GM10847 (cell line): Measurements from ENCODE around the gene OR10R2.

Experiments
- POLR2A ChIP-seq: IDR thresholded peaks from 2 replicates; pipeline ENCODE4 v1.6.1; 2011; ENCODE audit not compliant: insufficient read length; ENCODE audit errors: extremely low read depth

OR10R2 gene, protein sequence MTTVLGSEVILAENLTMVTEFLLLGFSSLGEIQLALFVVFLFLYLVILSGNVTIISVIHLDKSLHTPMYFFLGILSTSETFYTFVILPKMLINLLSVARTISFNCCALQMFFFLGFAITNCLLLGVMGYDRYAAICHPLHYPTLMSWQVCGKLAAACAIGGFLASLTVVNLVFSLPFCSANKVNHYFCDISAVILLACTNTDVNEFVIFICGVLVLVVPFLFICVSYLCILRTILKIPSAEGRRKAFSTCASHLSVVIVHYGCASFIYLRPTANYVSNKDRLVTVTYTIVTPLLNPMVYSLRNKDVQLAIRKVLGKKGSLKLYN

DNA sequence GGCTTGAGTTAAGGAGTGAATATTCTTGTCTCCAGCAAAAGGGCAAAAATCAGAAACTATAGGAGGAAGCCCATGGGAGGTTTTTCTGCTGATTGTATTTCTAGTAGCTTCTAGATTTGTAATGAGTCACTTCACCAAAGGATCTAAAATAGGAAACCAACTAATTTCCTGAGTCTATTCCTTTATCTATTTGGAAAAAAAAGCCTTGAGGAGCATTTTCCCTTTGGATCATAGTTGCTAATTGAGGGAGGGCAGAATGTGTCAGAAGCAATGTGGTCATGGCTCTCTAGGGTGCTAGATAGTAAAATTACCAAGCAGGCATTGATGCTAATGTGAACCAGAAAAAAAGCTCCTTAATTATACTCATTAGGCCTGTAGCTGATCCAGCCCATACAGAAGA is at the start of gene OR10R2:
Gene OR10R2, plus strand, starts transcription at position 301 of the 400 bp plus-strand sequence. CDS start 106 bp downstream, outside the sequence.
- TF ChIP-seq POLR2A = no peak

DNA sequence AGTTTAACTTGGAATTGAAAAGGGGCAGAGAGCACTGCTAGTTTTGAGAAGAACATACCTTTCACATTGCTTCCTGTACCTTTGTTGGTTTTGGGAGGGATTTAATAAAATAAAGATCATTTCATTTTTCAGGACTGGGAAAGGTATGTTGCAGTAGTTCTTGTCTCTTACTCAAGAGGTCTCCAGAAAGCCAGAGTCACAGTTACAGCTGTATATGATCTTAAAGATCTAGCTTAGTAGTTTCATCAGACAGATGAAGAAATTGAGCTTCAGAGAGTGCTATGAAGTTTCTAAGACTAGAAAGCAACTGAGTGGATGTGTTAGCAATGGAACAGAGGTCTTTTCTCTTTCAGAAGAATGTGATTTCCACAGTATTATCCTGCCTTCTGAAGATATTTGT is 47.0 kb upstream of the OR10R2 start:
- no peak for TF ChIP-seq POLR2A

DNA sequence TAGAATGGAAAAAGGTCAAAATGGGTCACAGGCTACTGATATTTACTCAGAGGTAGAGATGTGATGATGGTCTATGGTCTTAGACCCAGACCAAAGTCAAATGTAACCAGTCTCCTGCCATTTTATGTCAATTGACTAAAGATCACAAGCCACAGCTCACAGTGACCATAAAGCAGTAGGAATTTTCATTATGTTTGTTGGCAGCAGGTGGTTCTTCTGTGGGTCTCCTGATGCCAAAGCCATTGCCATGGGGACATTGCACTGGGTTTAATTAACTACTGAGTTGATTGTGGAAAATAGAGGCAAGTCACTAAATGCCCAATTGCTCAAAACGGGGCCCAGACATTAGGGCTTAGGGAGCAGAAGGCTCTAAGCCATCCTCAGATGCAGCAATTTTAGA is 45.9 kb upstream of the OR10R2 start, which contains the start of gene OR10K2:
Gene OR10K2, minus strand, starts transcription at position 101 of the 400 bp plus-strand sequence. CDS start 5,371 bp downstream, outside the sequence.
- no peak for TF ChIP-seq POLR2A

DNA sequence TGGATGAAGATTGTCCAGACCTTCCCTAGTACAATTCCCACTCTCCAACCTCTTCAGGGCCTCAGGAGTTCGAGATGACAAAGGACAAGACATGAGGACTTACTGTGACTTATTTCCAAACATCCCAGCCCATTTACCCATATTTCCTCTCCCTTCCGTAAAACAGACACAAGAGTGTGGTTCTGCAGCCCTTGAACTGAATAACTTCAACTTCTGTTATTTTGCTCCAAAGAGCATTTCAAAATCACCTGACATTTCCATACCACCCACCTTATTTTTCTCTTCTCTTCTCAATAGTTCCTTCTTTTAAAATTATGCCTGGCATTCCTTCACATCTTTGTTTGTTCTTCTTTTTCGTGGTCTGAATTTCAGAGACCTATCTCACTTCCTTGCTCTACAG is 37.3 kb upstream of the OR10R2 start:
- no peak for TF ChIP-seq POLR2A

- no peak for TF ChIP-seq POLR2A
Observed at GRCh38 chr1:158445376-158445775, 26.6 kb upstream of the OR10R2 start.

- no peak for TF ChIP-seq POLR2A
Observed at GRCh38 chr1:158454537-158454936, 17.5 kb upstream of the OR10R2 start.

- TF ChIP-seq POLR2A = no peak
Observed at GRCh38 chr1:158457246-158457645, 14.8 kb upstream of the OR10R2 start.

- no peak for TF ChIP-seq POLR2A
Observed at GRCh38 chr1:158458263-158458662, 13.8 kb upstream of the OR10R2 start.

GRCh38 chr1:158461534-158461933 is 10.5 kb upstream of the OR10R2 start, which contains the start of gene OR10K1:
TSS of gene OR10K1 (plus strand) at chr1:158461834. CDS start at chr1:158465562, 3,728 bp downstream.
- no peak for TF ChIP-seq POLR2A

DNA sequence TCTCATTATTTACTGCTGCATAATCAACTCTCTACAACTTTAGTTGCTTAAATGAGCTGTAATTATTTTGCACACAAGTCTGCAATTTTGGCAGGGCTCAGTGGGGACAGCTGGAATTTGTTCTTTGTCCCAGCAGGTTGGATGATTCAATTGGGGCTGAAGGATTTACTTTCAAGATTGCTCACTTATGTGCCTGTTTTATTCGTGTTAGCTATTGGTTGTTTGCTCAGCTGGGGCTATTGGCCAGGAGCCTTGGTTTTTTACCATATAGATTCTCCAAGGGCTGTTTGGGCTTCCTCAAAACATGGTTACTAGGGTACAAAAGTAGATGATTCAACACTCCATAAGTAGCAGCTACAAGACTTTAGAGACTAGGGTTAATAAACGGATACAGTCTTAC is 13.4 kb downstream of the OR10R2 start:
- no peak for TF ChIP-seq POLR2A

DNA sequence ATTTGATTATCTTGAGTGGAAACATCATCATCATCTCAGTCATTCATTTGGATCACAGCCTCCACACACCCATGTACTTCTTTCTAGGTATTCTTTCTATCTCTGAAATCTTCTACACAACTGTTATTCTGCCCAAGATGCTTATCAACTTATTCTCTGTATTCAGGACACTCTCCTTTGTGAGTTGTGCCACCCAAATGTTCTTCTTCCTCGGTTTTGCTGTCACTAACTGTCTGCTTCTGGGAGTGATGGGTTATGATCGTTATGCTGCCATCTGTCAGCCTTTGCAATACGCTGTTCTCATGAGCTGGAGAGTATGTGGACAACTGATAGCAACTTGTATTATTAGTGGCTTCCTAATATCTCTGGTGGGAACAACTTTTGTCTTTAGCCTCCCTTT is 19.3 kb downstream of the OR10R2 start:
- no peak for TF ChIP-seq POLR2A

DNA sequence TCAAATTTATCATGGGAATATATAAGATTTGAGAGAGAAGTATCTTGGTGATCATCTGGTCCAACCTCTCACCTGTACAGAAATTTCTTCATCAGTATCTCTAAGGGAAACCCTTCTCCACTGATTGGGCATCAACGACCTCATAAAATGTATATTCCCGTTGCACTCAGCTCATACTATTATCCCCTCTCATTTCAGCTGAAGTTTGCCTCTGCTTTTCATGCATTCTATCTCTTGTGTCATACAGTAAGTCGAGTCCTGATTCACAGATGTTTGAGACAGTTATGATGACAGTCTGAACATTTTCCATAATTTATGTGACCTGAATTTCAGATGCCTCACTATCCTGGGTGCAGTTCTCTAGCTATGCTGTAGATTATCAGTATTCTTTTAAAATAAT is 21.0 kb downstream of the OR10R2 start:
- TF ChIP-seq POLR2A = no peak

DNA sequence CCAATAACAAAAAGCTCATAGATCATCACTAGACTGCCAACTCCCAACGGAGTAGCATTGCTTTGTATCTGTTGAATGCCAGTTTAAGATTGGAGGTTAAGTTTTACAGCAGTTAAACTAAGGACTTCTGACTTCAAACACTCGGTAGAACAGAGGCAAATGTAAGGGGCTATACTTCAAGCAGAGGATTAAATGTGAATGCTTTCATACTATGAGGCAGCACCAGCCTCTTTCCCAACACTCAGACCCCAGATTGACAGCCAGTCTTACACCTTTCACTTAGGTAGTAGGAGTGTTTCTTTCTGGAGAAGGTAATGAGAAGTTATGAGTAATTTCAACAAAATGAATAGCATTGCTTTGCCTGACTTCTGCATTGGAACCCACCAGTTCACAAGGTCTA is 22.8 kb downstream of the OR10R2 start:
- no peak for TF ChIP-seq POLR2A

- no peak for TF ChIP-seq POLR2A
Observed at GRCh38 chr1:158496374-158496773, 24.4 kb downstream of the OR10R2 start.

DNA sequence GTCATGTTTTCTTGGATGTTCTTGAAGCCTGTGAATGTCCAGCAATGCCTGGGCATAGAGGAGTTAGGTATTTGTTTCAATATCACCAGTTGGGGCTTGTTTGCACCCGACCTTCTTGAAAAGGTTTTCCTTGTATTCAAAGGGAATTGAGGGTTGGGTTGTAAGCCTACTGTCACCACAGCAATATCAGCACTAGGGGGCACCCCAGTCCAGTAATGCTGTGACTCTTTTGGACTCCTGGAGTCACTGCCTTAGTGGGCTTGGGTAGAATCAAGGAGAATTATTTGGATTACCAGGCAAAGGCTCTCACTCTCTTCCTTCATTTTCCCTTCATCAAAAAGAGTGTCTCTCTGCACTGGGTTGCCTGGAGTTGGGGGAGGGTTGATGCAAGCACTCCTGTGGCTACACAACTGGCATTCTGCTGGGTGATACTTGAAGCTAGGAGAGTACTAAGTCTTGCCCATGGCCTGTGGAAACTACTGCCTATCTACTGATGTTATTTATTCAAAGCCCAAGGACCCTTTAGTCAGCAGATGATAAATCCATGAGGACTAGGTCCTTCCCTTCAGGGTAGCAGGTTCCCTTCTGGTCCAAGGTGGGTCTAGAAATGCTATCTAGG is 34.5 kb downstream of the OR10R2 start:
- no peak for TF ChIP-seq POLR2A

GRCh38 chr1:158507511-158507910 is 35.5 kb downstream of the OR10R2 start:
- TF ChIP-seq POLR2A = no peak
